ENCODE measurements around the gene SART1.

SART1 gene

DNA sequence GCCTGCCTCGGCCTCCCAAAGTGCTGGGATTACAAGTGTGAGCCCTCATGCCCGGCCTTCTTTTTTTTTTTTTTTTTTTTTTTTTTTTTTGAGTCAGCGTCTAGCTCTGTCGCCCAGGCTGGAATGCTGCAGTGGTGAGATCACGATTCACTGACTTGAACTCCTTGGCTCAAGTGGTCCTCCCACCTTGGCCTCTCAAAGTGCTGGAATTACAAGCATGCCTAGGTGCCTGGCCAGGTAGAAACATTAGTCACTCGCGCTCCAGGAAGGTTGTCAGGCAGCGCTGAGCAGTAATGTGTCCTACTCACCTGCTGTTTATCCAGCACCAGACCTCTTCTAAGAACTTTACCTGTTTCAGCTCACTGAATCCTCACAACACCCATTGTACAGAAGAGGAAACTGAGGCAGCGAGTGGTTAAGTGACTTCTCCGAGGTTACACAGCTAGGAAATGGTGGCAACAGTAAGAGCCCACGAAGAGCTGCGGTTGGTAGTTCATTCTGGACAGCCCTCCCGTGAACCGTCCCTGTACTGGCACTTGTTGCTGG, 49.8 kb downstream of the SART1 start:
- no peaks in the 10 kb centered on the region for H4K20me1 ChIP-seq (ENCODE audit: insufficient read depth, low read length)
- peaks cover 10% of the 10 kb centered on the region for H3K4me1 ChIP-seq (ENCODE audit: low read length)
- no peaks in the 10 kb centered on the region for H3K79me2 ChIP-seq (ENCODE audit: low read length)
- H3K9ac ChIP-seq (ENCODE audit: low read length) = no peak overlapping the region
- H3K27me3 ChIP-seq (replicated peaks; ENCODE audit: insufficient read depth, low read length) = no peaks in the 10 kb centered on the region
- no peak for DNase-seq
- TF ChIP-seq EZH2 (optimal IDR thresholded peaks at IDR 0.05; ENCODE audit: low read depth, low read length) (no peak), EZH2phosphoT487 (IDR thresholded peaks at IDR 0.05; ENCODE audit: low read length) (no peak)
- TF ChIP-seq, protein P1, sequence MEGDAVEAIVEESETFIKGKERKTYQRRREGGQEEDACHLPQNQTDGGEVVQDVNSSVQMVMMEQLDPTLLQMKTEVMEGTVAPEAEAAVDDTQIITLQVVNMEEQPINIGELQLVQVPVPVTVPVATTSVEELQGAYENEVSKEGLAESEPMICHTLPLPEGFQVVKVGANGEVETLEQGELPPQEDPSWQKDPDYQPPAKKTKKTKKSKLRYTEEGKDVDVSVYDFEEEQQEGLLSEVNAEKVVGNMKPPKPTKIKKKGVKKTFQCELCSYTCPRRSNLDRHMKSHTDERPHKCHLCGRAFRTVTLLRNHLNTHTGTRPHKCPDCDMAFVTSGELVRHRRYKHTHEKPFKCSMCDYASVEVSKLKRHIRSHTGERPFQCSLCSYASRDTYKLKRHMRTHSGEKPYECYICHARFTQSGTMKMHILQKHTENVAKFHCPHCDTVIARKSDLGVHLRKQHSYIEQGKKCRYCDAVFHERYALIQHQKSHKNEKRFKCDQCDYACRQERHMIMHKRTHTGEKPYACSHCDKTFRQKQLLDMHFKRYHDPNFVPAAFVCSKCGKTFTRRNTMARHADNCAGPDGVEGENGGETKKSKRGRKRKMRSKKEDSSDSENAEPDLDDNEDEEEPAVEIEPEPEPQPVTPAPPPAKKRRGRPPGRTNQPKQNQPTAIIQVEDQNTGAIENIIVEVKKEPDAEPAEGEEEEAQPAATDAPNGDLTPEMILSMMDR (IDR thresholded peaks at IDR 0.05; ENCODE audit: low read length) = no peak
- no peaks in the 10 kb centered on the region for H3K9me2 ChIP-seq (replicated peaks; ENCODE audit: insufficient read depth, low read length)
- H3K27ac ChIP-seq (ENCODE audit: low read length) = no peak overlapping the region
- no peak overlapping the region for H3K4me3 ChIP-seq (ENCODE audit: low read length)
- H3K9me3 ChIP-seq (replicated peaks; ENCODE audit: insufficient read depth, low read length) = no peaks in the 10 kb centered on the region
- no peaks in the 10 kb centered on the region for H3K36me3 ChIP-seq (replicated peaks; ENCODE audit: insufficient read depth, low read length)
- no peak overlapping the region for H2AFZ ChIP-seq (ENCODE audit: low read length)
- no peak overlapping the region for H3K4me2 ChIP-seq (ENCODE audit: low read depth, low read length)
- no peaks in the 10 kb centered on the region for H3F3A ChIP-seq (ENCODE audit: insufficient read depth, low read length)

DNA sequence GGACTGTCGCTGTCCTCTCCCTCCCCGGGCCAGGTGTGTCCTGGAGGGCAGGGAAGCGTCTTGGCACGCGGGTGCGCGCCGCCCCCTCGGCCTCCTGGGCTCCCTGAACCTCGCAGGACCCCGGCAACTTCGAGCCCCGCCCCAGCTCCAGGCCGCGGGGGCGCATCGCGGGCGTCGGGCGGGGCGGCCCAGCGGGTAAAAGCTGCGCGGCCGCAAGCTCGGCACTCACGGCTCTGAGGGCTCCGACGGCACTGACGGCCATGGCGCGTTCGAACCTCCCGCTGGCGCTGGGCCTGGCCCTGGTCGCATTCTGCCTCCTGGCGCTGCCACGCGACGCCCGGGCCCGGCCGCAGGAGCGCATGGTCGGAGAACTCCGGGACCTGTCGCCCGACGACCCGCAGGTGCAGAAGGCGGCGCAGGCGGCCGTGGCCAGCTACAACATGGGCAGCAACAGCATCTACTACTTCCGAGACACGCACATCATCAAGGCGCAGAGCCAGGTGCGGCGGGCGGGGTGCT, 50.3 kb downstream of the SART1 start, which contains the start of gene CST6:
TSS of gene CST6 (plus strand) at position 224 of the 519 bp plus-strand sequence. CDS start at position 261, 37 bp downstream.
- no peaks in the 10 kb centered on the region for H4K20me1 ChIP-seq (ENCODE audit: insufficient read depth, low read length)
- TF ChIP-seq, protein P1 (IDR thresholded peaks at IDR 0.05; ENCODE audit: low read length) = no peak
- H3K36me3 ChIP-seq (replicated peaks; ENCODE audit: insufficient read depth, low read length) = no peaks in the 10 kb centered on the region
- DNase-seq = no peak
- no peaks in the 10 kb centered on the region for H3K9me2 ChIP-seq (replicated peaks; ENCODE audit: insufficient read depth, low read length)
- H3K9me3 ChIP-seq (replicated peaks; ENCODE audit: insufficient read depth, low read length) = no peaks in the 10 kb centered on the region
- no peaks in the 10 kb centered on the region for H3K79me2 ChIP-seq (ENCODE audit: low read length)
- no peak within 1 kb of the TSS for H3K4me3 ChIP-seq (ENCODE audit: low read length)
- no peak within 1 kb of the TSS for H3K4me2 ChIP-seq (ENCODE audit: low read depth, low read length)
- H3K27ac ChIP-seq (ENCODE audit: low read length) = no peak within 1 kb of the TSS
- no peaks in the 10 kb centered on the region for H3K27me3 ChIP-seq (replicated peaks; ENCODE audit: insufficient read depth, low read length)
- no peak within 1 kb of the TSS for H2AFZ ChIP-seq (ENCODE audit: low read length)
- peaks cover 5% of the 10 kb centered on the region for H3K4me1 ChIP-seq (ENCODE audit: low read length)
- no peak within 1 kb of the TSS for H3K9ac ChIP-seq (ENCODE audit: low read length)
- H3F3A ChIP-seq (ENCODE audit: insufficient read depth, low read length) = no peaks in the 10 kb centered on the region

DNA sequence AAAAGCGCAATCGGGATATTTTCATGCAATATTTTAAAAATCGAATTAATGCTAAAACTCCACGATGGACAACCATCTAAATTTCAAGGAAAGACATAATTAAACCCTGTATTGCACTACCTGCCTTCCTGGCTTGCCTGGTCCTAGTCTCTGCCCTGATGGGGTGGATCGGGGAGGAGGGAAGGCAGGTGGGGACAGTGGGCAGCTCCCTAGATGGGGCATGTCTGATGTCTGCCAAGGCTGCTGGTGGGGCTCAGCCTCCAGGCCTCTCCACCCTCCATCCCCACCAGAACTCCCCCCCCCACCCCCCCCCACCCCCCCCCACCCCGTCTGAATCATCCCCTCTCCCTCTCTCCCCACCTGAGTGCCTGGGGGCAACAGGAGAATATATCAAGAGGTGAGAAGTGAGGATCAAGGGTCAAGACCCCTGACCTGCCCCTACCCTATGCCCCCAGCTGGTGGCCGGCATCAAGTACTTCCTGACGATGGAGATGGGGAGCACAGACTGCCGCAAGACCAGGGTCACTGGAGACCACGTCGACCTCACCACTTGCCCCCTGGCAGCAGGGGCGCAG, 50.9 kb downstream of the SART1 start:
- Histone ChIP-seq H3K4me3 (ENCODE audit: low read length) (no peak overlapping the region), H3K27ac (ENCODE audit: low read length) (no peak overlapping the region), H3K4me2 (ENCODE audit: low read depth, low read length) (no peak overlapping the region), H3K36me3 (replicated peaks; ENCODE audit: insufficient read depth, low read length) (no peaks in the 10 kb centered on the region), H3K9me2 (replicated peaks; ENCODE audit: insufficient read depth, low read length) (no peaks in the 10 kb centered on the region), H3K9ac (ENCODE audit: low read length) (no peak overlapping the region), H3K4me1 (ENCODE audit: low read length) (no peaks in the 10 kb centered on the region), H3K27me3 (replicated peaks; ENCODE audit: insufficient read depth, low read length) (no peaks in the 10 kb centered on the region), H3K79me2 (ENCODE audit: low read length) (no peaks in the 10 kb centered on the region), H4K20me1 (ENCODE audit: insufficient read depth, low read length) (no peaks in the 10 kb centered on the region), H3F3A (ENCODE audit: insufficient read depth, low read length) (no peaks in the 10 kb centered on the region), H3K9me3 (replicated peaks; ENCODE audit: insufficient read depth, low read length) (no peaks in the 10 kb centered on the region), H2AFZ (ENCODE audit: low read length) (no peak overlapping the region)
- TF ChIP-seq EZH2phosphoT487 (IDR thresholded peaks at IDR 0.05; ENCODE audit: low read length) (no peak), EZH2 (optimal IDR thresholded peaks at IDR 0.05; ENCODE audit: low read depth, low read length) (no peak)
- TF ChIP-seq, protein P1 (IDR thresholded peaks at IDR 0.05; ENCODE audit: low read length) = no peak
- no peak for DNase-seq
